ENCODE results near the gene TXNDC8. TPM values are rescaled to one million over a fixed set of nuclear protein-coding genes. Genes with fewer than 3 reads are reported as not detected.

Gene TXNDC8
- total RNA-seq, 4 donors from 2014 or later: not detected

- H3K36me3 ChIP-seq: no peaks in the 10 kb centered on the region
- no peak overlapping the region for H3K27ac ChIP-seq
- intact Hi-C loops (cut with DNase I; ENCODE audit: low total_unique reads): no loop called here
- DNase-seq: no peak
- H3K4me1 ChIP-seq: no peaks in the 10 kb centered on the region
- H3K4me3 ChIP-seq: no peak overlapping the region
- TF ChIP-seq POLR2A (IDR thresholded peaks at IDR 0.05): no peak
- TF ChIP-seq, protein P1, sequence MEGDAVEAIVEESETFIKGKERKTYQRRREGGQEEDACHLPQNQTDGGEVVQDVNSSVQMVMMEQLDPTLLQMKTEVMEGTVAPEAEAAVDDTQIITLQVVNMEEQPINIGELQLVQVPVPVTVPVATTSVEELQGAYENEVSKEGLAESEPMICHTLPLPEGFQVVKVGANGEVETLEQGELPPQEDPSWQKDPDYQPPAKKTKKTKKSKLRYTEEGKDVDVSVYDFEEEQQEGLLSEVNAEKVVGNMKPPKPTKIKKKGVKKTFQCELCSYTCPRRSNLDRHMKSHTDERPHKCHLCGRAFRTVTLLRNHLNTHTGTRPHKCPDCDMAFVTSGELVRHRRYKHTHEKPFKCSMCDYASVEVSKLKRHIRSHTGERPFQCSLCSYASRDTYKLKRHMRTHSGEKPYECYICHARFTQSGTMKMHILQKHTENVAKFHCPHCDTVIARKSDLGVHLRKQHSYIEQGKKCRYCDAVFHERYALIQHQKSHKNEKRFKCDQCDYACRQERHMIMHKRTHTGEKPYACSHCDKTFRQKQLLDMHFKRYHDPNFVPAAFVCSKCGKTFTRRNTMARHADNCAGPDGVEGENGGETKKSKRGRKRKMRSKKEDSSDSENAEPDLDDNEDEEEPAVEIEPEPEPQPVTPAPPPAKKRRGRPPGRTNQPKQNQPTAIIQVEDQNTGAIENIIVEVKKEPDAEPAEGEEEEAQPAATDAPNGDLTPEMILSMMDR (IDR thresholded peaks at IDR 0.05): no peak
- no peaks in the 10 kb centered on the region for H3K9me3 ChIP-seq
- H3K27me3 ChIP-seq: no peaks in the 10 kb centered on the region
Measured at GRCh38 chr9:110330484-110331105, 7.1 kb downstream of the TXNDC8 start.

- Histone ChIP-seq H3K27me3 (no peaks in the 10 kb centered on the region), H3K4me3 (no peak overlapping the region), H3K36me3 (no peaks in the 10 kb centered on the region), H3K9me3 (no peaks in the 10 kb centered on the region), H3K4me1 (no peaks in the 10 kb centered on the region), H3K27ac (no peak overlapping the region)
- intact Hi-C loops (cut with DNase I; ENCODE audit: low total_unique reads): no loop called here
- no peak for TF ChIP-seq POLR2A (IDR thresholded peaks at IDR 0.05)
- TF ChIP-seq, protein P1 (IDR thresholded peaks at IDR 0.05): no peak
- no peak for DNase-seq
Measured at GRCh38 chr9:110329639-110330230, 7.9 kb downstream of the TXNDC8 start.

DNA sequence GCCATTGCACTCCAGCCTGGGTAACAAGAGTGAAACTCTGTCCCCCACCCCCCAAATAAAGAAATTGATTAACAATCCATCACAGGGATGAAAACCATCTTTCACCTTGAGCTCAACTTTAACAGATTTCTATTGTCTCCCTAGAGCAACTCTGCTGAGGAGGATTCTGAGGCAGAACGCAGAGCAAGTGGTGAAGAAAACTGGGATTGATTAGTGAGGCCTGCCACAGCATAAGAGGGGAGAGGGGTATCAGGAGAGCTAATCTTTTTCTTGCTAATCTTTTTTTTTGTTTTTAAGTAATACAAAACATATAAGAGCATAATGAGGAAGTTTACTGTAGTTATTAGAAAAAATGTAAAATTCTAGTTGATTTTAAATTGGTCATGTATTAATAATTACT lies 8.9 kb downstream of the TXNDC8 start:
- H3K4me3 ChIP-seq: no peak overlapping the region
- no peaks in the 10 kb centered on the region for H3K4me1 ChIP-seq
- TF ChIP-seq, protein P1 (IDR thresholded peaks at IDR 0.05): no peak
- no peak for TF ChIP-seq POLR2A (IDR thresholded peaks at IDR 0.05)
- no peaks in the 10 kb centered on the region for H3K27me3 ChIP-seq
- H3K27ac ChIP-seq: no peak overlapping the region
- intact Hi-C loops (cut with DNase I; ENCODE audit: low total_unique reads): no loop called here
- H3K36me3 ChIP-seq: no peaks in the 10 kb centered on the region
- no peaks in the 10 kb centered on the region for H3K9me3 ChIP-seq
- DNase-seq: no peak

DNA sequence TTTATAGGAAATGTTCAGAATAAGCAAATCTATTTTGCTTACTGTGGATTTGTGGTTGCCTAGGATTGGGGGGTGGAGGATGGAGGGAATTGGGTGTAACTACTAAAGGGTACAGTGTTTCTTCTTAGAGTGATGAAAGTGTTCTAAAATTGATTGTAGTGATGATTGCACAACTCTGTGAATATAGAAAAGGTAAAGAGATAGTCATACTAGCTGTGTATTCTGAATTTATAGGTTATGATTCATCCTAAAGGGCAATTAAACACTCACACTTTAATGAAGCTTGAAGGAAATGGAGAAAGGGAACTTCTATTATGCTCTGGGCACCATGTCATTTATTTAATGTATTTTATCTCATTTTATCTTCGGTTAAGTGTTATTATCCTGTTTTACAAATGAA lies 9.9 kb downstream of the TXNDC8 start:
- Histone ChIP-seq H3K4me1 (no peaks in the 10 kb centered on the region), H3K27me3 (no peaks in the 10 kb centered on the region), H3K27ac (no peak overlapping the region), H3K4me3 (no peak overlapping the region), H3K36me3 (no peaks in the 10 kb centered on the region), H3K9me3 (no peaks in the 10 kb centered on the region)
- intact Hi-C loops (cut with DNase I; ENCODE audit: low total_unique reads): no loop called here
- TF ChIP-seq, protein P1 (IDR thresholded peaks at IDR 0.05): no peak
- TF ChIP-seq POLR2A (IDR thresholded peaks at IDR 0.05): no peak
- DNase-seq: no peak

DNA sequence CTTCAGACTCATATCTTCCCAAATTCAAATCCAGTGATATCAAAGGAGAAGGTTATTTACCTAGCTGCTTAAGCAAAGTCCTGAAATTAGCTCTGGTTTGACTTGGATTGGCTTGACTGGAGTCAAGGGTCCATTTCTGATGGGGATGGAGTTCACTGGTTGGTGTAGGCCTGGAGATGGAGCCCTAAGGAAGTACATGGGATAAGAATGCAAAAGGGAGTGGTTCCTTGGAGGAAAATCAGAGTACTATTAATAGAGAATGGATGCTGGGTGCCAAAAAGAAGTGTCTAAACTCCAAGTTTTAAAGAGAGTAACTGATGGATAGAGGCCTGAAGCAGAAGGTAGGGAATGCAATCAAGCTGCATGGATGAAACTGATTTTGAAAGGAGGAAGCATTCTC lies 13.8 kb downstream of the TXNDC8 start:
- H3K27ac ChIP-seq: no peak overlapping the region
- no peaks in the 10 kb centered on the region for H3K9me3 ChIP-seq
- no peaks in the 10 kb centered on the region for H3K36me3 ChIP-seq
- no peaks in the 10 kb centered on the region for H3K27me3 ChIP-seq
- no peak overlapping the region for H3K4me3 ChIP-seq
- TF ChIP-seq, protein P1 (IDR thresholded peaks at IDR 0.05): no peak
- TF ChIP-seq POLR2A (IDR thresholded peaks at IDR 0.05): no peak
- intact Hi-C loops (cut with DNase I; ENCODE audit: low total_unique reads): no loop called here
- no peaks in the 10 kb centered on the region for H3K4me1 ChIP-seq
- no peak for DNase-seq

Data from uterus (tissue), 4 donors.